ENCODE results near the gene GLE1. TPM values are rescaled to one million over a fixed set of nuclear protein-coding genes. Genes with fewer than 3 reads are reported as not detected.
"Not testable (repeated sequence)": the region's sequence is repeated elsewhere in the genome, so short reads cannot be mapped to it uniquely, and the experiment has no call there.

Gene GLE1
- total RNA-seq, 1 donor from 2014 or later = 25.4 TPM

DNA sequence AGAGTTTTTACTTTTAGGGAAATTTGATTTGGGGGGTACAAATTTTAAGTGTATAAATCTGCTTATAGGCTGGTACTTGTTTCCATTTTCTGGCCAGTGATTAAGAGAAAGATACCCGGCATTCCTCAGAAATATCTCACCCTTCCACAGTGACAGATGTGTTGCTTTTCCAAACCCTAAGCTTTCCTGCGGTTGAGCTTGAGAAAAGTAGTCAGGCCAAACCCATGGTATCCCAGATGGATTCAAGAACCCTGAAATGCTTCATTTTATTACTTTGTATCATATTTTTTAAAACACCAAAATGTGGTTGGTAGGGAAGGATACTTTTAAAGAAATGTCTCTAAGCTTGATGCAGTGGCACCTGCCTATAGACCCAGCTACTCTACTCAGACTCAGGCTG, 71.4 kb downstream of the GLE1 start:
- DNase-seq (ENCODE audit: low read depth) = no peak
- TF ChIP-seq, protein P1, sequence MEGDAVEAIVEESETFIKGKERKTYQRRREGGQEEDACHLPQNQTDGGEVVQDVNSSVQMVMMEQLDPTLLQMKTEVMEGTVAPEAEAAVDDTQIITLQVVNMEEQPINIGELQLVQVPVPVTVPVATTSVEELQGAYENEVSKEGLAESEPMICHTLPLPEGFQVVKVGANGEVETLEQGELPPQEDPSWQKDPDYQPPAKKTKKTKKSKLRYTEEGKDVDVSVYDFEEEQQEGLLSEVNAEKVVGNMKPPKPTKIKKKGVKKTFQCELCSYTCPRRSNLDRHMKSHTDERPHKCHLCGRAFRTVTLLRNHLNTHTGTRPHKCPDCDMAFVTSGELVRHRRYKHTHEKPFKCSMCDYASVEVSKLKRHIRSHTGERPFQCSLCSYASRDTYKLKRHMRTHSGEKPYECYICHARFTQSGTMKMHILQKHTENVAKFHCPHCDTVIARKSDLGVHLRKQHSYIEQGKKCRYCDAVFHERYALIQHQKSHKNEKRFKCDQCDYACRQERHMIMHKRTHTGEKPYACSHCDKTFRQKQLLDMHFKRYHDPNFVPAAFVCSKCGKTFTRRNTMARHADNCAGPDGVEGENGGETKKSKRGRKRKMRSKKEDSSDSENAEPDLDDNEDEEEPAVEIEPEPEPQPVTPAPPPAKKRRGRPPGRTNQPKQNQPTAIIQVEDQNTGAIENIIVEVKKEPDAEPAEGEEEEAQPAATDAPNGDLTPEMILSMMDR (conservative IDR thresholded peaks at IDR 0.05; ENCODE audit: low read depth, low read length) = no peak
- H3K4me3 ChIP-seq (ENCODE audit: low read depth, low read length) = no peak overlapping the region

DNA sequence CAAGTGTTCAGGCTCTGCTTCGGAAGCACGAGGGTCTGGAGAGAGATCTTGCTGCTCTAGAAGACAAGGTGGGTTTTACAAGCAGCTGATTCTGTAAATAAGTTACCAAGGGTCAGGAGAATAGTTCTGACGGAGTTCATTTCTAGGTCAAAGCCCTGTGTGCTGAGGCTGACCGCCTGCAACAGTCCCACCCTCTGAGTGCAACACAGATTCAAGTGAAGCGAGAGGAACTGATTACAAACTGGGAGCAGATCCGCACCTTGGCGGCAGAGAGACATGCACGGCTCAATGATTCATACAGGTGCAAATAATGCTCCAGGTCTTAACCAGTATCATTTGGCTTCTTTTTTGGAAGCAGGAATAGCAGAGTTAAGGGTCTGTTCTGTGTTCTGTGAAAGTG, 72.7 kb downstream of the GLE1 start:
- DNase-seq (ENCODE audit: low read depth) = no peak
- H3K4me3 ChIP-seq (ENCODE audit: low read depth, low read length) = no peak overlapping the region
- TF ChIP-seq, protein P1 (conservative IDR thresholded peaks at IDR 0.05; ENCODE audit: low read depth, low read length) = no peak

DNA sequence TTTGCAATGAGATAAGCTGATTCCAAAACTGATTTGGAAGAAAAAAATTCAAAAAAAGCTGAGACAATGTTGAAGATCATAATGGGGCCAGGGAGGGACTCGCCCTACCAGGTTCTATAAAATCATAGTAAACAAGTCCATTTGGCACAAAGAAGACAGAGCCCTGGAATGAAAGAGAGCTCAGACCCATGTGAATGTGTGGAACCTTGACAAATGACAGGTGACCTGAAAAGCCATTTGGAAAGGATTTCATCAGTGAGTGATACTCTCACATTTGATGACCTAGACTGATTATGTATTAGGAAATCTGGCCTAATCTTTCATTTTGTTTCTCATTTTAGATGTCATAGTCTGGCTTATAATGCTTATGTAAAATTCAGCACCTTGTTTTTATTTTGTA, 74.7 kb downstream of the GLE1 start:
- DNase-seq (ENCODE audit: low read depth) = no peak
- TF ChIP-seq, protein P1 (conservative IDR thresholded peaks at IDR 0.05; ENCODE audit: low read depth, low read length) = no peak
- H3K4me3 ChIP-seq (ENCODE audit: low read depth, low read length) = no peak overlapping the region

DNA sequence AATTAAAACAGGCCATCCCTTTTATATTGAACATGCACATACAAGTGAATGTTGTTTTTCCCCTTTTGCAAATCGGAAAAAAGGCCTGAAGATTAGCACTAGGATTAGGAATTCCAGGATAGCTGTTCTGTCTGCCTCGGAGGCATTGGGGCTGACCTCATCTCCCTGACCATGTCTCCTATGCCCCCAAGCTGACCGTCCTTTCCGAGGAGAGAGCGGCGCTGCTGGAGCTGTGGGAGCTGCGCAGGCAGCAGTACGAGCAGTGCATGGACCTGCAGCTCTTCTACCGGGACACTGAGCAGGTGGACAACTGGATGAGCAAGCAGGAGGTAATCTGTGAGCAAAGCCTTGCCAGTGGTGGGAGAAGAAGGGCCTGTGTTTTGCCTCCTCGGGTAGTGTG, 76.2 kb downstream of the GLE1 start:
- TF ChIP-seq, protein P1 (conservative IDR thresholded peaks at IDR 0.05; ENCODE audit: low read depth, low read length) = no peak
- DNase-seq (ENCODE audit: low read depth) = no peak
- no peak overlapping the region for H3K4me3 ChIP-seq (ENCODE audit: low read depth, low read length)

DNA sequence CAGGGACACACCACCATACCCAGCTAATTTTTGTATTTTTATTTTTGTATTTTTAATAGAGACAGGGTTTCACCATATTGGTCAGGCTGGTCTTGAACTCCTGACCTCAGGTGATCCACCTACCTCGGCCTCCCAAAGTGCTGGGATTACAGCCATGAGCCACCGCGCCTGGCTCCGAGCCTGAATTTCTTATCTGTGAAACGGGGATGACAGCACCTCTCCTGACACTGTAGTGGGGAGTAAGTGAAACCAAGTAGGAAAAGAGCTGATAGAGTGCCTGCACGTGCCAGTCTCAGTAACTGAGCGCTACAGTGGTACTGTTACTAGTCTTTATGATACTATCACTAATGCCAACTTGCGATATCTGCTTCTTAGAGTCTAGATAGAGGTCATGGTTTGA, 80.6 kb downstream of the GLE1 start:
- H3K4me3 ChIP-seq (ENCODE audit: low read depth, low read length); DNase-seq (ENCODE audit: low read depth): not testable (repeated sequence)

DNA sequence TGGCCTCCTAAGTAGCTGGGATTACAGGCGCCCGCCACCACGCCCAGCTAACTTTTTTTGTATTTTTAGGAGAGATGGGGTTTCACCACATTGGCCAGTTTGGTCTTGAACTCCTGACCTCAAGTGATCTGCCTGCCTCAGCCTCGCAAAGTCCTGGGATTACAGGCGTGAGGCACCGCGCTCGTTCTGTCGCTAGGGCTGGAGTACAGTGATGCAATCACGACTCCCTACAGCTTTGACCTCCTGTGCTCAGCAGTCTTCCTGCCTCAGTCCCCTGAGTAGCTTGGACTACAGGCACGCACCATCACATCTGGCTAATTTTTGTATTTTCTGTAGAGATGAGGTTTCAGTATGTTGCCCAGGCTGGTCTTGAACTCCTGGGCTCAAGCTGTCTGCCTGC, 82.4 kb downstream of the GLE1 start:
- DNase-seq (ENCODE audit: low read depth); H3K4me3 ChIP-seq (ENCODE audit: low read depth, low read length): not testable (repeated sequence)

DNA sequence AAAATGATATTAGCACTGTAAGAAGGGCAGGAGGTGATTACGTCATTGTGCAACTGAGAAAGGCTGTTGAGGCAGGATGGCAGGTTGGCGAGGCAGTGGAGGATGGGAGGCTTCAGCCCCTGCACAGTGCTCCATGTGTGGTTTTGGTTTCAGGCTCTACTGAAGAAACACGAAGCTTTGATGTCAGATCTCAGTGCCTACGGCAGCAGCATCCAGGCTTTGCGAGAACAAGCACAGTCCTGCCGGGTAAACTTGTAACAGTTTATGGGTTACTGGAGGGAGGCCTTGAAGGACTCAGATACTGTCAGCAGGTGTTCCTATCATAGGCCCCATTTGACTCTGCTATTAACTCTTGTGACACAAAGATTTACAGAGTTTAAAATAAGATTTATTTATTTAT, 82.9 kb downstream of the GLE1 start:
- TF ChIP-seq, protein P1 (conservative IDR thresholded peaks at IDR 0.05; ENCODE audit: low read depth, low read length) = no peak
- no peak overlapping the region for H3K4me3 ChIP-seq (ENCODE audit: low read depth, low read length)
- DNase-seq (ENCODE audit: low read depth) = no peak

DNA sequence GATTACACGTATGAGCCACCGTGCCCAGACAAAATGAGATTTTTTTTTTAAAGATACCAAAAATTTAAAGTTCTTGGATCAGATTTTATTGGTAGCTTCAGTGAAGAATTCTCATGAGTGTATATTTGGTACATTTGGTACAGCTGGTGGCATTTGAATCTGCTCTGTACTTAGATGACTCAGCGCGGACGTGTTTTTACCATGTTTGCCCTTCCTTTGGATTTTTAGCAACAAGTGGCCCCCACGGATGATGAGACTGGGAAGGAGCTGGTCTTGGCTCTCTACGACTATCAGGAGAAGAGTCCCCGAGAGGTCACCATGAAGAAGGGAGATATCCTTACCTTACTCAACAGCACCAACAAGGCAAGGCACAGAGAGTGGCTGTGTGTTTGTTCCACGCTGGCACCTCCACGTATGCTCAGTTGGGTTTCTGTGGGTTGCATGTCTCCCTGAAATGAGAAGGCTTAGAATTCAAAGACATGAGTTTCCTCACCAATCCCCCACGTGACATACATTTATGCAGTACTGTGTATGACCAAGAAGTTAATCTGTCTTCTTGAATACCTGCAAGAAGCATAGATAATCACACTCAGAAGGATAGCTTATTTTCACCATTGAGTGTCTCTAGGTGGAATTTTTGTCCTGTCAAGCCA, 84.2 kb downstream of the GLE1 start:
- no peak for DNase-seq (ENCODE audit: low read depth)
- TF ChIP-seq, protein P1 (conservative IDR thresholded peaks at IDR 0.05; ENCODE audit: low read depth, low read length) = no peak
- H3K4me3 ChIP-seq (ENCODE audit: low read depth, low read length) = no peak overlapping the region

Other genes with a start within 250 kb of the GLE1 start
- 35.9 and 41.3 TPM in 2 replicates for gene GOLGA2, start 228.7 kb upstream of the GLE1 start, total RNA-seq
- 25.3 and 37.4 TPM in 2 replicates for gene SWI5, start 228.4 kb upstream of the GLE1 start, total RNA-seq
- 14.1 and 20.0 TPM in 2 replicates for gene TRUB2, start 182.3 kb upstream of the GLE1 start, total RNA-seq
- 54.2 and 68.8 TPM in 2 replicates for gene COQ4, start 181.9 kb upstream of the GLE1 start, total RNA-seq
- 27.7 and 45.4 TPM in 2 replicates for gene SLC27A4, start 164.2 kb upstream of the GLE1 start, total RNA-seq
- 39.4 and 52.1 TPM in 2 replicates for gene URM1, start 133.3 kb upstream of the GLE1 start, total RNA-seq
- gene CERCAM, start 83.9 kb upstream of the GLE1 start, total RNA-seq = 49.1 and 55.7 TPM in 2 replicates
- 32.6 and 38.2 TPM in 2 replicates for gene ODF2, start 48.7 kb upstream of the GLE1 start, total RNA-seq
- 166 and 193 TPM in 2 replicates for gene SPTAN1, start 47.9 kb downstream of the GLE1 start, total RNA-seq
- gene DYNC2I2, start 152.1 kb downstream of the GLE1 start, total RNA-seq = 121 TPM in 2 replicates
- gene SET, start 184.5 kb downstream of the GLE1 start, total RNA-seq = 331 and 406 TPM in 2 replicates
- 16.5 and 28.4 TPM in 2 replicates for gene PKN3, start 197.8 kb downstream of the GLE1 start, total RNA-seq
- gene ZDHHC12, start 219.4 kb downstream of the GLE1 start, total RNA-seq = 106 and 119 TPM in 2 replicates

Data from epithelial cell of proximal tubule (primary cell).